K562 (cell line): ENCODE data around the gene LAMP1. TPM values are rescaled to one million over a fixed set of nuclear protein-coding genes. Genes with fewer than 3 reads are reported as not detected.

Experiments
- ARID1B ChIP-seq: fragments of 450-650 bp; IDR thresholded peaks from 2 replicates; pipeline ENCODE4 v1.6.1; 2016; ENCODE audit warnings: antibody characterized with exemption, mild to moderate bottlenecking, inconsistent platforms
- BMI1 ChIP-seq: fragments of 150-350 bp; IDR thresholded peaks from 2 replicates; pipeline ENCODE4 v1.6.1; 2014; ENCODE audit warnings: low read length
- CCAR2 ChIP-seq: fragments of 200-400 bp; formaldehyde crosslinking; IDR thresholded peaks from 2 replicates; pipeline ENCODE4 v1.6.1; 2017; ENCODE audit warnings: mild to moderate bottlenecking, low read depth, low read length
- ESRRB ChIP-seq: fragments of 250-450 bp; sonication (Bioruptor Pico); IDR thresholded peaks from 2 replicates; pipeline ENCODE4 v1.5.0; 2020; ENCODE audit warnings: mild to moderate bottlenecking, moderate library complexity, borderline replicate concordance
- HCFC1 ChIP-seq: IDR thresholded peaks from 2 replicates; pipeline ENCODE4 v1.6.1; 2012; ENCODE audit warnings: low read depth, low read length, improper control_type of control experiment
- HNRNPUL1 ChIP-seq: fragments of 200-400 bp; formaldehyde crosslinking; IDR thresholded peaks from 2 replicates; pipeline ENCODE4 v1.6.1; 2017; ENCODE audit warnings: low read length
- KLF10 ChIP-seq: fragments of 250-450 bp; sonication (Bioruptor Pico); IDR thresholded peaks from 2 replicates; pipeline ENCODE4 v1.6.1; 2021; ENCODE audit warnings: matching md5 sums
- LARP7 ChIP-seq: fragments of 450-650 bp; IDR thresholded peaks from 2 replicates; pipeline ENCODE4 v1.6.1; 2016
- PCBP2 ChIP-seq: fragments of 200-400 bp; formaldehyde crosslinking; IDR thresholded peaks from 2 replicates; pipeline ENCODE4 v1.6.1; 2018; ENCODE audit warnings: low read length, low read depth, mild to moderate bottlenecking, moderate library complexity; ENCODE audit not compliant: poor library complexity, severe bottlenecking
- PHB2 ChIP-seq: fragments of 450-650 bp; IDR thresholded peaks from 2 replicates; pipeline ENCODE4 v1.6.1; 2017; ENCODE audit warnings: low read depth
- SMARCA4 ChIP-seq: fragments of 450-650 bp; IDR thresholded peaks from 2 replicates; pipeline ENCODE4 v1.6.1; 2016
- SMARCA5 ChIP-seq: fragments of 450-650 bp; IDR thresholded peaks from 2 replicates; pipeline ENCODE4 v1.6.1; 2016
- SNIP1 ChIP-seq: fragments of 450-650 bp; IDR thresholded peaks from 2 replicates; pipeline ENCODE4 v1.7.1; 2017; ENCODE audit warnings: low read depth, mild to moderate bottlenecking
- SNRNP70 ChIP-seq: fragments of 200-400 bp; formaldehyde crosslinking; optimal IDR thresholded peaks from 2 replicates; pipeline ENCODE3; 2017; ENCODE audit warnings: low read depth, low read length
- ZNF212 ChIP-seq: fragments of 450-650 bp; formaldehyde crosslinking; IDR thresholded peaks from 2 replicates; pipeline ENCODE4 v1.4.0; 2020; ENCODE audit warnings: mild to moderate bottlenecking
- ZNF507 ChIP-seq: conservative IDR thresholded peaks from 2 replicates; pipeline ENCODE4 v1.6.1; 2017; ENCODE audit warnings: missing genetic modification characterization, missing compliant biosample characterization
- polyA plus RNA-seq, 8 experiments: library from polyadenylated mRNA; depleted of rRNA in 4 of 8; stranded (reverse) in 5 of 8; unstranded in 3 of 8; fragments of >200 nt; fragmentation: Nextera tagmentation in 2 of 8; fragmentation: Illumina TruSeq in 1 of 8; extraction: Ambion mirVana in 2 of 8; extraction: Trizol in 1 of 8; gene quantifications; 2 replicates each; pipeline versions ENCODE4 v1.2.1 to v1.2.3, GENCODE V29; 2011 to 2014; ENCODE audit warnings: inconsistent platforms in 1 of 8, missing spikeins in 1 of 8
- total RNA-seq, 7 experiments: library from RNA; depleted of rRNA in 6 of 7; stranded (reverse); fragments of >200 nt in 6 of 7; fragmentation: Illumina TruSeq in 2 of 7; extraction: Trizol in 2 of 7; gene quantifications; 2 replicates each; pipeline versions ENCODE4 v1.2.1 to v1.2.3, GENCODE V29; 2011 to 2021; ENCODE audit warnings: low replicate concordance in 1 of 7
- TF ChIP-seq, protein P1 (sequence below): fragments of 450-650 bp; IDR thresholded peaks from 2 replicates; pipeline ENCODE4 v1.6.1; 2018; ENCODE audit not compliant: partially characterized antibody
- TF ChIP-seq, protein P2 (sequence below): fragments of 450-650 bp; IDR thresholded peaks from 2 replicates; pipeline ENCODE4 v1.6.1; 2016; ENCODE audit warnings: borderline replicate concordance
- TF ChIP-seq, protein P3 (sequence below): fragments of 250-450 bp; sonication (Bioruptor Pico); IDR thresholded peaks from 2 replicates; pipeline ENCODE4 v1.5.0; 2021; ENCODE audit warnings: mild to moderate bottlenecking, moderate library complexity
- TF ChIP-seq, protein P4 (sequence below): fragments of 250-450 bp; sonication (Bioruptor Pico); IDR thresholded peaks from 2 replicates; pipeline ENCODE4 v1.8.0; 2021; ENCODE audit warnings: moderate library complexity, mild to moderate bottlenecking, inconsistent platforms

The LAMP1 gene
- total and polyA plus RNA-seq, 9 of the 15 experiments (the other 6 are each of a cell fraction or from before 2014, with no cell fraction given): 2.2 to 70.1 (median 30.5) TPM

DNA sequence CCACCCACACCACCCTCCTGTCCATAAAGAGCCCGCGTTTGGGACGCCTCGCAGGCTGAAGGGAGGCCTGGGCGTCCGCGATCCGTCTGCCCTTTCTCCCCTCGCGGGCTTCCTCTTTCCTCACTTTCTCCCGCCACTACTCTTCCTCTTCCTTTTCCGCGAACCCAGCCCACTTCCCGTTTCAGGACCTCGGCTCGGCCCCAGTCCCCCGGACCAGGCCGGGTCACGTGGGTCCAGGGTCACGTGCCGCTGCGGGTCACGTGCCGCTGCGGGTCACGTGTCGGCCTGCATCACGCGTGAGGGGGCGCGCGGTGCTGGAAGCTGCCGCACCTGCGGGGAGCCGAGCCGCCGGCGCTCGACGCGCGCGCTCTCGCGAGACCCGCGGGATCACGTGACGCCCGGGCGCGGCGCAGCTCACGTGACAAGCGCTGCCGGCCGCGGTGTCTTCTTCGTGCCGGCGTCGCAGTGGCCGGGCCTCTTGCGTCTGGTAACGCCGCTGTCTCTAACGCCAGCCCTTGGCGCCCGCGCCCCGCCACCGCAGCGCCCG, at the start of gene LAMP1 (continued):
- TF ChIP-seq, protein P1, sequence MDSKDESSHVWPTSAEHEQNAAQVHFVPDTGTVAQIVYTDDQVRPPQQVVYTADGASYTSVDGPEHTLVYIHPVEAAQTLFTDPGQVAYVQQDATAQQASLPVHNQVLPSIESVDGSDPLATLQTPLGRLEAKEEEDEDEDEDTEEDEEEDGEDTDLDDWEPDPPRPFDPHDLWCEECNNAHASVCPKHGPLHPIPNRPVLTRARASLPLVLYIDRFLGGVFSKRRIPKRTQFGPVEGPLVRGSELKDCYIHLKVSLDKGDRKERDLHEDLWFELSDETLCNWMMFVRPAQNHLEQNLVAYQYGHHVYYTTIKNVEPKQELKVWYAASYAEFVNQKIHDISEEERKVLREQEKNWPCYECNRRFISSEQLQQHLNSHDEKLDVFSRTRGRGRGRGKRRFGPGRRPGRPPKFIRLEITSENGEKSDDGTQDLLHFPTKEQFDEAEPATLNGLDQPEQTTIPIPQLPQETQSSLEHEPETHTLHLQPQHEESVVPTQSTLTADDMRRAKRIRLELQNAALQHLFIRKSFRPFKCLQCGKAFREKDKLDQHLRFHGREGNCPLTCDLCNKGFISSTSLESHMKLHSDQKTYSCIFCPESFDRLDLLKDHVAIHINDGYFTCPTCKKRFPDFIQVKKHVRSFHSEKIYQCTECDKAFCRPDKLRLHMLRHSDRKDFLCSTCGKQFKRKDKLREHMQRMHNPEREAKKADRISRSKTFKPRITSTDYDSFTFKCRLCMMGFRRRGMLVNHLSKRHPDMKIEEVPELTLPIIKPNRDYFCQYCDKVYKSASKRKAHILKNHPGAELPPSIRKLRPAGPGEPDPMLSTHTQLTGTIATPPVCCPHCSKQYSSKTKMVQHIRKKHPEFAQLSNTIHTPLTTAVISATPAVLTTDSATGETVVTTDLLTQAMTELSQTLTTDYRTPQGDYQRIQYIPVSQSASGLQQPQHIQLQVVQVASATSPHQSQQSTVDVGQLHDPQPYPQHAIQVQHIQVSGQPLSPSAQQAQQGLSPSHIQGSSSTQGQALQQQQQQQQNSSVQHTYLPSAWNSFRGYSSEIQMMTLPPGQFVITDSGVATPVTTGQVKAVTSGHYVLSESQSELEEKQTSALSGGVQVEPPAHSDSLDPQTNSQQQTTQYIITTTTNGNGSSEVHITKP: peak; percentile 17
- TF ChIP-seq ZNF507 (tag) (no peak), HCFC1 (peak; percentile 84), PHB2 (no peak), SNRNP70 (no peak), BMI1 (no peak), SMARCA4 (no peak), ARID1B (peak; percentile 46; the same call in 1 of the 2 replicates), PCBP2 (no peak), HNRNPUL1 (no peak), KLF10 (no peak), CCAR2 (no peak), ZNF212 (CRISPR knock-in tag) (no peak), SMARCA5 (no peak), LARP7 (0 out of 2 replicates have a peak, but pooled peaks have one; percentile 56), SNIP1 (no peak), ESRRB (CRISPR knock-in tag) (no peak)
- TF ChIP-seq, protein P2, sequence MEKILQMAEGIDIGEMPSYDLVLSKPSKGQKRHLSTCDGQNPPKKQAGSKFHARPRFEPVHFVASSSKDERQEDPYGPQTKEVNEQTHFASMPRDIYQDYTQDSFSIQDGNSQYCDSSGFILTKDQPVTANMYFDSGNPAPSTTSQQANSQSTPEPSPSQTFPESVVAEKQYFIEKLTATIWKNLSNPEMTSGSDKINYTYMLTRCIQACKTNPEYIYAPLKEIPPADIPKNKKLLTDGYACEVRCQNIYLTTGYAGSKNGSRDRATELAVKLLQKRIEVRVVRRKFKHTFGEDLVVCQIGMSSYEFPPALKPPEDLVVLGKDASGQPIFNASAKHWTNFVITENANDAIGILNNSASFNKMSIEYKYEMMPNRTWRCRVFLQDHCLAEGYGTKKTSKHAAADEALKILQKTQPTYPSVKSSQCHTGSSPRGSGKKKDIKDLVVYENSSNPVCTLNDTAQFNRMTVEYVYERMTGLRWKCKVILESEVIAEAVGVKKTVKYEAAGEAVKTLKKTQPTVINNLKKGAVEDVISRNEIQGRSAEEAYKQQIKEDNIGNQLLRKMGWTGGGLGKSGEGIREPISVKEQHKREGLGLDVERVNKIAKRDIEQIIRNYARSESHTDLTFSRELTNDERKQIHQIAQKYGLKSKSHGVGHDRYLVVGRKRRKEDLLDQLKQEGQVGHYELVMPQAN: peak; percentile 95
- TF ChIP-seq, protein P3, sequence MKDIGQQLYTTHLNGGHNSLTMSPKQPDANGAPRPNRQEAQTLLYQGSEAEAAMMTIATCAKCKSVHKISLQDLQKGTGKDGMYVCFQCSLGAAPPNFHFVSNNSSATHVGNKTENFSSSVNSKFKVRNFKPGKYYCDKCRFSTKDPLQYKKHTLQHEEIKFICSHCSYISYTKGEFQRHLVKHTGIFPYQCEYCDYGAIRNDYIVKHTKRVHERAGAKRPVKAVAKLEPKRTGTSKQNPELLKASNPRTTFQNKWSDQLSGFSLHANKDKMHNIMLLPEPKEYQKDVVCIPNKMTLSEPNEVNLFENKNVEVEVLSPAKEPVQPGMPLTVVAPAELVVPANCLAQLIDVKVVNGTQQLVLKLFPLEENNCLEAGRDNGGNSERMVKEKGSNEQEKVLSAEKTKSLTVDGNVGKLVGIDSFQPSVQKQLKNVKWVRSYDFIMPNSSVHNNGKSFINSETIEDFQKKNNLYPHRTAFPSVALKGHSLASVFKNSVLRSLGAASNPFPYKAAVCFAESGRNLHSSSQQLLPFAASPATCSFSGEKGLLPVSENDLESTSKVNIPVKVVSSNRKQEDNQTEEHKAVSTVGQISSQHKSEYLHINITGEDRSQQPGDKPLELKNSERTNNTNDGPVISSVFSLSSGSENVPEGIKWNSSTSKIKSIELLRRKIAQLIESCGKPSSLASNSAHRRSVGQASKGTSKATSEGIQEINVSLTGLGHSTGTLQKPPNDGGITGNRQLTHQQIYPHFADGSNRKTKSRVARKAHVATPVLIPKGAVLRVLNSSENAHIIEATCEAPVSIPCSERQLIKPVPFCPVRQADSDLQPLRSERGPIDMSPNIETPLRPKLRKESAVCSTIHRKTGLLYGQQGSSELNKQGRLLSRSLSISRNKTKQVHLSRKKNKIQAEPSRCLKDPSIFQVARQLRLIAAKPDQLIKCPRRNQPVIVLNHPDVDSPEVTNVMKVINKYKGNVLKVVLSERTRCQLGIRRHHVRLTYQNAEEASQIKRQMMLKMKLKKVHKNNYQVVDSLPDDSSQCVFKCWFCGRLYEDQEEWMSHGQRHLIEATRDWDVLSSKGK (CRISPR knock-in tag): no peak
- TF ChIP-seq, protein P4, sequence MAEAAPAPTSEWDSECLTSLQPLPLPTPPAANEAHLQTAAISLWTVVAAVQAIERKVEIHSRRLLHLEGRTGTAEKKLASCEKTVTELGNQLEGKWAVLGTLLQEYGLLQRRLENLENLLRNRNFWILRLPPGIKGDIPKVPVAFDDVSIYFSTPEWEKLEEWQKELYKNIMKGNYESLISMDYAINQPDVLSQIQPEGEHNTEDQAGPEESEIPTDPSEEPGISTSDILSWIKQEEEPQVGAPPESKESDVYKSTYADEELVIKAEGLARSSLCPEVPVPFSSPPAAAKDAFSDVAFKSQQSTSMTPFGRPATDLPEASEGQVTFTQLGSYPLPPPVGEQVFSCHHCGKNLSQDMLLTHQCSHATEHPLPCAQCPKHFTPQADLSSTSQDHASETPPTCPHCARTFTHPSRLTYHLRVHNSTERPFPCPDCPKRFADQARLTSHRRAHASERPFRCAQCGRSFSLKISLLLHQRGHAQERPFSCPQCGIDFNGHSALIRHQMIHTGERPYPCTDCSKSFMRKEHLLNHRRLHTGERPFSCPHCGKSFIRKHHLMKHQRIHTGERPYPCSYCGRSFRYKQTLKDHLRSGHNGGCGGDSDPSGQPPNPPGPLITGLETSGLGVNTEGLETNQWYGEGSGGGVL (CRISPR knock-in tag): no peak
